Colonic mucosa (tissue), 4 donors: ENCODE measurements around the gene DDHD1. TPM values are rescaled to one million over a fixed set of nuclear protein-coding genes. Genes with fewer than 3 reads are reported as not detected.

Experiments used
- DNase-seq: peaks from one replicate; pipeline ENCODE4 v3.0.0-alpha.2; 2020
- H3K27ac ChIP-seq: fragments of 200-600 bp; one replicate; pipeline ENCODE4 v1.8.0; 2021
- H3K27me3 ChIP-seq: fragments of 200-600 bp; one replicate; pipeline ENCODE4 v1.8.0; 2021
- H3K36me3 ChIP-seq: fragments of 200-600 bp; one replicate; pipeline ENCODE4 v1.8.0; 2021
- H3K4me1 ChIP-seq: fragments of 200-600 bp; one replicate; pipeline ENCODE4 v1.8.0; 2021; ENCODE audit warnings: mild to moderate bottlenecking
- H3K4me3 ChIP-seq: fragments of 200-600 bp; one replicate; pipeline ENCODE4 v1.8.0; 2021
- H3K9ac ChIP-seq, 2 donors: one replicate each; pipeline ENCODE4 v1.7.0; 2013; ENCODE audit warnings: control low read depth in 2 of 2, low read depth in 2 of 2, low read length in 2 of 2
- H3K9me3 ChIP-seq: fragments of 200-600 bp; one replicate; pipeline ENCODE4 v1.8.0; 2021
- intact Hi-C: fragments of 100-400 bp; cut with DNase I; formaldehyde crosslinking; loops from one replicate; pipeline ENCODE4 v1.14.1; 2022
- total RNA-seq, 2 donors: library from RNA; stranded (reverse); fragmentation: NEBNext Ultra II Directional in 1 of 2; extraction: Animal tissue kit (Norgen Biotek cat#: 25700) in 1 of 2; gene quantifications; one replicate each; pipeline ENCODE4 v1.2.1, GENCODE V29; 2021
- TF ChIP-seq, protein P1 (sequence below): fragments of 200-600 bp; IDR thresholded peaks from one replicate; pipeline ENCODE4 v1.8.0; 2022; ENCODE audit warnings: antibody characterized with exemption, mild to moderate bottlenecking
- donor health status: healthy.
- donor health status: DM: no; HTN: no; CAD: no.
- donor health status: DM: no; HTN: no; CAD: no.

Gene DDHD1
- total RNA-seq, 2 donors from 2014 or later: 7.5 TPM

DNA sequence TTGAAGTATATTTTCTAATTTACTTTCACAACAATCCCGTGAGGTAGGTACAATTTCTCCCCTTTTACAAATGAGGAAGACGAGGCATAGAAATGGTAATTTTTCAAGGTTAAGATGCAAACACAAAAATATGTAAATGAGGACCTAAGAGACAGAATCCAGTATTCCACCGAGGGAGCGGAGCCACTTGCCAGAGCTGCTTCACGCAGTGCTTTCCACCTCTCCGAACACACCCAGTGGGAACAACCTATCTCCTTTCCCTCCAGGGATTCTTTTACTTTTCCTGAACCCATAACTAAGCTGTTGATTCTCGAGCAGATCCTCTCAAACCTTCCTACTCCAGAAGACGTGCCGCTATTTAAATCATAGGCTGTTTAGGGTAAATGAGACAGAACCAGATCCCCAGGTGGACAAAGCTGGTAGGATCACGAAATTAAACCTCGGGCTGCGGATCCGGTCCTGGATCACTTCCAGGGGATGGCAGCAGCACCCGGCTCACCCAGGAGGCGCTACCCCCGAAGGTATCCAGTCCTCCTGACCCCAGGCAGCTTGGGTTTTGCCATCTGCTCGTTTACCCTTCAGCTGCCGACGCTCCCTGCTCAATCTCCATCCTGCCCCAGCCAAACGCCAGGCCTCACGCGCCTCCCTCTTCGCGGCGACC, 1.5 kb downstream of the DDHD1 start:
- peak overlapping the region; percentile 79 to 94 for H3K9ac ChIP-seq
- TF ChIP-seq, protein P1, sequence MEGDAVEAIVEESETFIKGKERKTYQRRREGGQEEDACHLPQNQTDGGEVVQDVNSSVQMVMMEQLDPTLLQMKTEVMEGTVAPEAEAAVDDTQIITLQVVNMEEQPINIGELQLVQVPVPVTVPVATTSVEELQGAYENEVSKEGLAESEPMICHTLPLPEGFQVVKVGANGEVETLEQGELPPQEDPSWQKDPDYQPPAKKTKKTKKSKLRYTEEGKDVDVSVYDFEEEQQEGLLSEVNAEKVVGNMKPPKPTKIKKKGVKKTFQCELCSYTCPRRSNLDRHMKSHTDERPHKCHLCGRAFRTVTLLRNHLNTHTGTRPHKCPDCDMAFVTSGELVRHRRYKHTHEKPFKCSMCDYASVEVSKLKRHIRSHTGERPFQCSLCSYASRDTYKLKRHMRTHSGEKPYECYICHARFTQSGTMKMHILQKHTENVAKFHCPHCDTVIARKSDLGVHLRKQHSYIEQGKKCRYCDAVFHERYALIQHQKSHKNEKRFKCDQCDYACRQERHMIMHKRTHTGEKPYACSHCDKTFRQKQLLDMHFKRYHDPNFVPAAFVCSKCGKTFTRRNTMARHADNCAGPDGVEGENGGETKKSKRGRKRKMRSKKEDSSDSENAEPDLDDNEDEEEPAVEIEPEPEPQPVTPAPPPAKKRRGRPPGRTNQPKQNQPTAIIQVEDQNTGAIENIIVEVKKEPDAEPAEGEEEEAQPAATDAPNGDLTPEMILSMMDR: no peak
- no peaks in the 10 kb centered on the region for H3K9me3 ChIP-seq
- no peaks in the 10 kb centered on the region for H3K27me3 ChIP-seq
- H3K27ac ChIP-seq: peak overlapping the region; percentile 85
- peak; percentile 57 for DNase-seq
- peak overlapping the region; percentile 71 for H3K4me3 ChIP-seq
- no peaks in the 10 kb centered on the region for H3K4me1 ChIP-seq
- H3K36me3 ChIP-seq: no peaks in the 10 kb centered on the region
- intact Hi-C loops: no loop called here

DNA sequence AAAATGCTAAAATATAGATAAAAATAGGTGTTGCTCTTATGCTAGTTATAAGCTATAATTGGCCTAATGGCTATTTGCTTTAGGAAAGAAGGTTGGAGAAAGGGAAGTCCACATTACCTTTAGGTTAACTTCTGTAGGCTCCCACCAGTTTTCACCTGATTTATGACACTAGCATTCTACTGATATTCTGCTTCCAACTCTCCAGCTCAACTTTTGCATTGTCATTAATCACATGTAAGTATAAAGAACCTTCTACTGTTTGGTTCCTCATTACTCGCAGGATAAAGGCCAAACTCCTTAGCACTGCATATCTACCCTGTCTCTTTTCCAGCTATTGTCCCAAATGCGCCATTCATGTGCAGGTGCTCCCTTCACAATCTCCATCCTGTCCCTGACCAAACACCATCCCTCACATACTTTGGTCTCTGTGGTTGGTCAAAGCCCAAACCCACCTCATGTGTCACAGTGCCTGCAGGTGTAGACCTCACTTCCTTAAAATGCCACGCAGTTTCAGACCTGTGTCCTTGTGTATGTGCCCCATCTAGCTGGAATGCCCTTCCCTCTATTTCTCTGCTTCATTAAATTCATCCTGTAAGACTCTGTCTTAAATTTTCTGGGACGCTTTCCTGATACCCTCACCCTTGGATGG, 3.3 kb downstream of the DDHD1 start:
- no peak overlapping the region for H3K9ac ChIP-seq
- intact Hi-C loops: no loop called here
- no peaks in the 10 kb centered on the region for H3K9me3 ChIP-seq
- H3K27me3 ChIP-seq: no peaks in the 10 kb centered on the region
- H3K27ac ChIP-seq: no peak overlapping the region
- no peak overlapping the region for H3K4me3 ChIP-seq
- TF ChIP-seq, protein P1: no peak
- H3K4me1 ChIP-seq: no peaks in the 10 kb centered on the region
- no peaks in the 10 kb centered on the region for H3K36me3 ChIP-seq
- no peak for DNase-seq

DNA sequence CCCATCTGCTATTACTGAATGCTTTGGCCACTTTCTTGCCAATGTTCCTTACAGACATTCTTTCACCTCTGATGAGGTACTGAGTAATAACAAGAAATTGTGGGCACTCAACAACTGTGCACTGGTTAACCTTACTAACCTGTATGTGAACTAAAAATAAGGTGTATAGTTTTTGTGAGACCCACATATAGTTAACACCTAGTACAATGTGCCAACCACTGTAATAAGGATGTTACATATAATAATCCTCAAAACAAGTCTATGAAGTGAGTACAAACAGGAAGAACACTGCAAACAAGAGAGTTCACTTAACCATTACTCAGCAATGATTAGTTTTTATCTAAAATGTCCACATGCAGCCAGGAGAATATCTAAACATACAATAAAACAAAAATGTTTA, 4.5 kb downstream of the DDHD1 start:
- no peak overlapping the region for H3K4me3 ChIP-seq
- H3K27ac ChIP-seq: no peak overlapping the region
- no peak overlapping the region for H3K9ac ChIP-seq
- no peaks in the 10 kb centered on the region for H3K36me3 ChIP-seq
- no peak for DNase-seq
- H3K27me3 ChIP-seq: no peaks in the 10 kb centered on the region
- no peaks in the 10 kb centered on the region for H3K9me3 ChIP-seq
- H3K4me1 ChIP-seq: no peaks in the 10 kb centered on the region
- TF ChIP-seq, protein P1: no peak
- intact Hi-C loops: no loop called here

DNA sequence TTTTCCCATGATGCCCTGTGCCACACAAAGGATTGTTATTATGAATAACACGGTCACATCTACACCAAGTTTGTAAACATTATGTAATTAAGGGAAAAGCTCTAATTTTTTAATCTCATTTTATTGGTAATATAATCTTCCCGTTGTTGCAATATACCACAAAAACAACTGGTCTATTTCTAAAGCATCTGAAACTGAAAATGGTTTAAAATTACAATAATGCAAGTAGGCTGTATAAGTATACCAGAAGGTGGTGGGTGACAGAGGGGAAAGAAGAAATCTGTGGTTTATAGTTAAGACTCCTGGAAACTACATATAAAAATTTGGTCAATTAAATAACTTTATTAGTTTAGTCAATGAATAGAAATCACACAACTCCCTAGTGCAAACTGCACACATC, 5.2 kb downstream of the DDHD1 start:
- no peak for DNase-seq
- no peaks in the 10 kb centered on the region for H3K36me3 ChIP-seq
- no peaks in the 10 kb centered on the region for H3K27me3 ChIP-seq
- no peak overlapping the region for H3K4me3 ChIP-seq
- no peaks in the 10 kb centered on the region for H3K9me3 ChIP-seq
- H3K27ac ChIP-seq: no peak overlapping the region
- intact Hi-C loops: no loop called here
- H3K9ac ChIP-seq: no peak overlapping the region
- TF ChIP-seq, protein P1: no peak
- H3K4me1 ChIP-seq: no peaks in the 10 kb centered on the region

DNA sequence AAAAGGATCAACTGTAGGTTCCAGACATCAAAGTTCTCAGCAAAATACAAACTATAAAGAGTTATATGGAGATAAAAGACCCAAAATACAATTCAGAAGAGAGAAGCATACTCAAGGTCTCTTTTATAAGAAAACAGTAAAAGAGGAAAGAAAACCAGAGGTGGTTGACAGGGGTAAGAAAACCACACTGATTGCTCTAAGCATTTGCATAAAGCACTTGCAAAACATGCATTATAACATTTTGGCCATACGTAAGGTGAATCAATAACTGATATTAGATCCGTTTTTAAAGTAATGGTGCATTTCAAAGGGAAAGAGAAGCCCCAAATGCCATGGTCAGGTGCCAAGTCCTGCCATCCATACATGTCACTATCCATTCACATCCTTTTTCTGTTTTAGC, 5.9 kb downstream of the DDHD1 start:
- no peak for DNase-seq
- no peaks in the 10 kb centered on the region for H3K36me3 ChIP-seq
- no peaks in the 10 kb centered on the region for H3K4me1 ChIP-seq
- H3K4me3 ChIP-seq: no peak overlapping the region
- TF ChIP-seq, protein P1: no peak
- intact Hi-C loops: no loop called here
- no peaks in the 10 kb centered on the region for H3K9me3 ChIP-seq
- no peak overlapping the region for H3K27ac ChIP-seq
- H3K27me3 ChIP-seq: no peaks in the 10 kb centered on the region
- no peak overlapping the region for H3K9ac ChIP-seq
